Islet precursor cell (in vitro differentiated cells): ENCODE data around the gene NXPH2.

Experiments used
- DNase-seq: peaks from one replicate; pipeline ENCODE4 v3.0.0-alpha.2; 2018

The NXPH2 gene

GRCh38 chr2:138630164-138630563 lies 150.0 kb downstream of the NXPH2 start:
- peak; percentile 85 for DNase-seq

- no peak for DNase-seq
Observed at GRCh38 chr2:138626148-138626547, 154.0 kb downstream of the NXPH2 start.

- DNase-seq, result no peak
Observed at GRCh38 chr2:138622613-138623012, 157.6 kb downstream of the NXPH2 start.

DNA sequence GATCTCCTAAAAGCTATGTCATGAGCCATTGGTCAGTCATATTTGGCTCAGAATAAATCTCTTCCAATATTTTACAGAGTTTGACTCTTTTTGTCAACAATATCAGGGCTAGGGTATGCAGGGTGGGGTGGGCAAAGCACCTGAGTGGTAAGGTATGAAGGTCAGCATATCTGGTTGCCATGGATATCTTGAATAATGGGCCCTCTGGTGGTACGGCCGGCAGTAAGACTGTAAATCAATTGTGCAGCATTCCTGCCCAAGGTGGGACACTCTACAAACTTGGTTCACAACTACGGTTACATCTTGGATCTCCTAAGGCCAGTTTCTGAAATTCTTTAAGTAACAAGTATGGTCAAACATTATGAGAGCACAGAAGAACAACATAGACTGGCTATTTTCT lies 159.1 kb downstream of the NXPH2 start:
- DNase-seq, result no peak

DNA sequence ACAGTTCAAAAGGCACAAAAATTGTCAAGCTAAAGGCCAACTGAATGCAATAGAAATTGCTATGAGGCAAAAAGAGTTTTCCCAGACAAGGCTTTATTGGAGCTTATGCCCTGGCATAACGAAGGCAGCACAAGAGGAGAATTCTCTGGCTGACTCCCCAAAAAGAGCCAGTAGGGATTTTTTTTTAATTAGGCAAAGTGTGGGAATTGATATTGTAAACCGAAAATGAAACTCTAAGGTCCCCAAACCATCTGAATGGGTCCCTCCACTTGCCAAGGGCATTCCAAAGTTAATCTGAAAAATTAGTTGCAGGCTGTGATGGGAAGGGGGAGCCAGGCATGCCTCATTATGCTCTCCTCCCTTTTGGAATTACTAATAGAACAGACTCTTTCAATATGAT lies 159.8 kb downstream of the NXPH2 start:
- DNase-seq, result no peak
